Measurements from ENCODE around the gene CYGB. TPM values are rescaled to one million over a fixed set of nuclear protein-coding genes. Genes with fewer than 3 reads are reported as not detected.

The CYGB gene
- polyA plus RNA-seq, 3 donors, result not detected

- Histone ChIP-seq H2AFZ (ENCODE audit: insufficient read depth, low read depth, low read length, poor library complexity, severe bottlenecking) (no peak overlapping the region), H3K4me1 (ENCODE audit: control insufficient read depth in 1 of 2, insufficient read depth in 2 of 2, low read length in 2 of 2) (peaks cover 18 to 23% of the 10 kb centered on the region in 2 donors), H3K4me2 (replicated peaks; ENCODE audit: extremely low read depth, low read length, poor library complexity, severe bottlenecking) (no peak overlapping the region), H4K20me1 (ENCODE audit: insufficient read depth, low read length) (no peaks in the 10 kb centered on the region), H3K27me3 (ENCODE audit: control insufficient read depth in 2 of 2, insufficient read depth in 2 of 2, low read length in 2 of 2) (peaks cover 0 to 14% of the 10 kb centered on the region in 2 donors), H3K9ac (ENCODE audit: insufficient read depth, low read length, poor library complexity, severe bottlenecking) (no peak overlapping the region), H3K9me3 (replicated peaks in 1 of 2; ENCODE audit: control insufficient read depth in 1 of 2, insufficient read depth in 1 of 2, low read length in 2 of 2) (no peaks in the 10 kb centered on the region), H3K36me3 (replicated peaks in 1 of 2; ENCODE audit: control insufficient read depth in 1 of 2, insufficient read depth in 2 of 2, low read length in 2 of 2) (no peaks in the 10 kb centered on the region), H3K27ac (ENCODE audit: low read depth in 1 of 2, low read length in 2 of 2) (no peak overlapping the region), H3K4me3 (replicated peaks in 1 of 3; ENCODE audit: low read depth in 2 of 3, low read length in 3 of 3) (no peak overlapping the region), H3K79me2 (ENCODE audit: insufficient read depth, low read length) (no peaks in the 10 kb centered on the region)
- peaks cover 11 to 16% (median 12%) of the 10 kb centered on the region in 3 donors for H3K27me3 Mint-ChIP-seq (ENCODE audit: low read depth in 3 of 3)
- intact Hi-C loops (cut with micrococcal nuclease), result no loop called here
- 93% methylated on average over 3 of the region's 9 CpGs for WGBS (ENCODE audit: insufficient coverage)
- peaks cover 0 to 2% (median 0%) of the 10 kb centered on the region in 7 donors for H3K9me3 Mint-ChIP-seq
- H3K4me1 Mint-ChIP-seq, result peaks cover 28% of the 10 kb centered on the region
- no peak for TF ChIP-seq CTCF (IDR thresholded peaks at IDR 0.05)
- no peak overlapping the region for H3K4me3 Mint-ChIP-seq
- no peak overlapping the region for H3K27ac Mint-ChIP-seq
- DNase-seq, result no peak
- H3K36me3 Mint-ChIP-seq, result peaks cover 0 to 2% of the 10 kb centered on the region in 2 donors
Observed at GRCh38 chr17:76549215-76549518, 11.7 kb upstream of the CYGB start.

GRCh38 chr17:76548378-76549214 lies 11.1 kb upstream of the CYGB start:
- Histone ChIP-seq H3K27me3 (ENCODE audit: control insufficient read depth in 2 of 2, insufficient read depth in 2 of 2, low read length in 2 of 2) (peaks cover 0 to 19% of the 10 kb centered on the region in 2 donors), H4K20me1 (ENCODE audit: insufficient read depth, low read length) (no peaks in the 10 kb centered on the region), H3K9me3 (replicated peaks in 1 of 2; ENCODE audit: control insufficient read depth in 1 of 2, insufficient read depth in 1 of 2, low read length in 2 of 2) (no peaks in the 10 kb centered on the region), H3K4me3 (replicated peaks in 1 of 3; ENCODE audit: low read depth in 2 of 3, low read length in 3 of 3) (no peak overlapping the region), H3K79me2 (ENCODE audit: insufficient read depth, low read length) (no peaks in the 10 kb centered on the region), H3K4me1 (ENCODE audit: control insufficient read depth in 1 of 2, insufficient read depth in 2 of 2, low read length in 2 of 2) (peaks cover 18 to 23% of the 10 kb centered on the region in 2 donors), H3K9ac (ENCODE audit: insufficient read depth, low read length, poor library complexity, severe bottlenecking) (no peak overlapping the region), H3K4me2 (replicated peaks; ENCODE audit: extremely low read depth, low read length, poor library complexity, severe bottlenecking) (no peak overlapping the region), H3K27ac (ENCODE audit: low read depth in 1 of 2, low read length in 2 of 2) (no peak overlapping the region), H2AFZ (ENCODE audit: insufficient read depth, low read depth, low read length, poor library complexity, severe bottlenecking) (no peak overlapping the region), H3K36me3 (replicated peaks in 1 of 2; ENCODE audit: control insufficient read depth in 1 of 2, insufficient read depth in 2 of 2, low read length in 2 of 2) (no peaks in the 10 kb centered on the region)
- 86% methylated on average over 7 of the region's 9 CpGs for WGBS (ENCODE audit: insufficient coverage)
- no peak overlapping the region for H3K27ac Mint-ChIP-seq
- TF ChIP-seq CTCF (IDR thresholded peaks at IDR 0.05), result no peak
- H3K36me3 Mint-ChIP-seq, result peaks cover 0 to 2% of the 10 kb centered on the region in 2 donors
- intact Hi-C loops (cut with micrococcal nuclease), result no loop called here
- H3K27me3 Mint-ChIP-seq (ENCODE audit: low read depth in 3 of 3), result peaks cover 17 to 22% (median 18%) of the 10 kb centered on the region in 3 donors
- H3K9me3 Mint-ChIP-seq, result peaks cover 0 to 2% (median 0%) of the 10 kb centered on the region in 7 donors
- peaks cover 28% of the 10 kb centered on the region for H3K4me1 Mint-ChIP-seq
- H3K4me3 Mint-ChIP-seq, result no peak overlapping the region
- DNase-seq, result no peak
